BJ (cell line): ENCODE measurements around the gene PHRF1. TPM values are rescaled to one million over a fixed set of nuclear protein-coding genes. Genes with fewer than 3 reads are reported as not detected.

Experiments used
- CTCF ChIA-PET: fragments of 350-600 bp; formaldehyde crosslinking; extraction: SDS; loops from one replicate; lab custom pipeline; 2021; ENCODE audit warnings: antibody characterized with exemption, inconsistent platforms; lab: Yijun Ruan, JAX
- POLR2A ChIA-PET: fragments of 300-600 bp; sonication (Branson Sonifier 250); formaldehyde crosslinking; extraction: SDS; loops from one replicate; lab custom pipeline; 2021; ENCODE audit warnings: antibody characterized with exemption; lab: Charles Lee
- DNase-seq: peaks from one replicate; pipeline ENCODE4 v3.0.0-alpha.2; 2011; ENCODE audit warnings: low read depth
- H3K27me3 ChIP-seq: 2 replicates; pipeline ENCODE4 v1.6.0; 2011; ENCODE audit warnings: low read length; ENCODE audit not compliant: control insufficient read depth, insufficient read depth
- H3K36me3 ChIP-seq: 2 replicates; pipeline ENCODE4 v1.5.1; 2011; ENCODE audit warnings: low read length; ENCODE audit not compliant: control insufficient read depth, insufficient read depth
- H3K4me3 ChIP-seq: 2 replicates; pipeline ENCODE4 v1.5.1; 2011; ENCODE audit warnings: low read depth, mild to moderate bottlenecking, control low read depth, low read length
- CTCF ChIP-seq: IDR thresholded peaks from 2 replicates; pipeline ENCODE4 v1.5.1; 2011; ENCODE audit warnings: low read depth, mild to moderate bottlenecking, control low read depth, inconsistent platforms, low read length, moderate library complexity; ENCODE audit not compliant: insufficient read depth
- polyA plus RNA-seq: library from polyadenylated mRNA; depleted of rRNA; stranded (reverse); fragments of >200 nt; gene quantifications from 2 replicates; pipeline ENCODE4 v1.2.3, GENCODE V29; 2011

The PHRF1 gene
- polyA plus RNA-seq, 1 experiment, result 10.7 TPM

GRCh38 chr11:555780-556661 is 20.2 kb upstream of the PHRF1 start:
- peaks cover 15% of the 10 kb centered on the region for H3K27me3 ChIP-seq
- H3K4me3 ChIP-seq, result no peak overlapping the region
- no peak for DNase-seq
- no peak for TF ChIP-seq CTCF
- CTCF ChIA-PET, result interaction anchor here (0.8 to 2.4 kb wide), 12 partner anchors 9 to 241 kb away, joined by 3 to 21 read pairs (median 4); partner anchors contain the start of gene LRRC56
- no peaks in the 10 kb centered on the region for H3K36me3 ChIP-seq
- POLR2A ChIA-PET, result no interaction called here

- Histone ChIP-seq H3K4me3 (no peak overlapping the region), H3K36me3 (no peaks in the 10 kb centered on the region), H3K27me3 (peaks cover 15% of the 10 kb centered on the region)
- POLR2A ChIA-PET, result no interaction called here
- DNase-seq, result no peak
- no peak for TF ChIP-seq CTCF
- CTCF ChIA-PET, result interaction anchor here (0.8 to 1.6 kb wide), 5 partner anchors 9 to 133 kb away, joined by 3 to 4 read pairs (median 4); no protein-coding TSS in a partner anchor
These were observed 19.5 kb upstream of the PHRF1 start for GRCh38 chr11:556662-557256.

- DNase-seq, result no peak
- Histone ChIP-seq H3K4me3 (no peak overlapping the region), H3K27me3 (peaks cover 15% of the 10 kb centered on the region), H3K36me3 (no peaks in the 10 kb centered on the region)
- TF ChIP-seq CTCF, result no peak
- ChIA-PET POLR2A (no interaction called here), CTCF (interaction anchor here (1.2 to 1.6 kb wide), 4 partner anchors 8 to 165 kb away, joined by 3 to 4 read pairs (median 4); no protein-coding TSS in a partner anchor)
These were observed 18.7 kb upstream of the PHRF1 start for GRCh38 chr11:557328-558132.

- peaks cover 15% of the 10 kb centered on the region for H3K27me3 ChIP-seq
- ChIA-PET CTCF (interaction anchor here (0.9 to 1.2 kb wide), 2 partner anchors 164 to 169 kb away, joined by 3 read pairs; no protein-coding TSS in a partner anchor), POLR2A (no interaction called here)
- no peak for DNase-seq
- no peak for TF ChIP-seq CTCF
- no peak overlapping the region for H3K4me3 ChIP-seq
- H3K36me3 ChIP-seq, result peaks cover 7% of the 10 kb centered on the region
These were observed 17.8 kb upstream of the PHRF1 start for GRCh38 chr11:558503-558902.
